Panc1 (cell line): ENCODE data around the gene SNX12. TPM values are rescaled to one million over a fixed set of nuclear protein-coding genes. Genes with fewer than 3 reads are reported as not detected.

Source experiments
- ATAC-seq: fragments of 200-7000 bp; cut with Tn5 transposase; 2 replicates; pipeline ENCODE4 v1.9.1; 2020; ENCODE audit warnings: mild to moderate bottlenecking, moderate library complexity
- BruUV-seq: library from RNA; stranded (reverse); fragments of 400-500 nt; replicated peaks from 2 replicates; lab custom pipeline; 2021; lab: Mats Ljungman, UMichigan
- CTCF ChIA-PET: fragments of 300-600 bp; sonication (Branson Sonifier 250); formaldehyde crosslinking; loops from one replicate; lab custom pipeline; 2022; ENCODE audit warnings: antibody characterized with exemption; lab: Charles Lee
- POLR2A ChIA-PET: fragments of 300-600 bp; sonication (Branson Sonifier 250); formaldehyde crosslinking; loops from one replicate; lab custom pipeline; 2022; ENCODE audit warnings: antibody characterized with exemption; lab: Charles Lee
- DNase-seq: peaks from one replicate; pipeline ENCODE4 v3.0.0-alpha.2; 2010; ENCODE audit warnings: low read depth, low spot score
- H3K27ac ChIP-seq: 2 replicates; pipeline ENCODE4 v1.5.1; 2011; ENCODE audit warnings: mild to moderate bottlenecking, low read length, inconsistent platforms
- H3K27me3 ChIP-seq: fragments of 200-500 bp; sonication (Bioruptor generic); 2 replicates; pipeline ENCODE4 v1.6.0; 2014; ENCODE audit warnings: low read length, inconsistent platforms; ENCODE audit not compliant: control insufficient read depth, insufficient read depth
- H3K36me3 ChIP-seq: fragments of 200-500 bp; sonication (Bioruptor generic); 2 replicates; pipeline ENCODE4 v1.5.1; 2014; ENCODE audit warnings: inconsistent platforms, mild to moderate bottlenecking, low read length, moderate library complexity; ENCODE audit not compliant: control insufficient read depth, insufficient read depth
- H3K4me1 ChIP-seq: 2 replicates; pipeline ENCODE4 v1.5.1; 2011; ENCODE audit warnings: inconsistent platforms, mild to moderate bottlenecking, low read length, moderate library complexity; ENCODE audit not compliant: control insufficient read depth, insufficient read depth
- H3K4me3 ChIP-seq, 2 experiments: 2 replicates each; pipeline ENCODE4 v1.5.1; 2011 to 2012; ENCODE audit warnings: low read depth in 2 of 2, low read length in 2 of 2, mild to moderate bottlenecking in 2 of 2, inconsistent platforms in 1 of 2, moderate library complexity in 1 of 2
- H3K9me3 ChIP-seq: fragments of 200-500 bp; sonication (Bioruptor generic); 2 replicates; pipeline ENCODE4 v1.5.1; 2014; ENCODE audit warnings: low read depth, mild to moderate bottlenecking, inconsistent platforms, low read length, moderate library complexity; ENCODE audit not compliant: control insufficient read depth, insufficient read depth
- POLR2AphosphoS5 ChIP-seq: IDR thresholded peaks from 2 replicates; pipeline ENCODE4 v1.6.1; 2012; ENCODE audit warnings: mild to moderate bottlenecking, low read depth, low read length, moderate library complexity
- SIN3A ChIP-seq: IDR thresholded peaks from 2 replicates; pipeline ENCODE4 v1.6.1; 2012; ENCODE audit warnings: low read depth, mild to moderate bottlenecking, low read length, moderate library complexity, borderline replicate concordance; ENCODE audit not compliant: insufficient read depth
- TCF7L2 ChIP-seq: IDR thresholded peaks from 2 replicates; pipeline ENCODE4 v1.6.1; 2011; ENCODE audit warnings: mild to moderate bottlenecking, low read depth, low read length, inconsistent platforms
- in situ Hi-C: cut with HindIII; loops from 2 replicates; pipeline ENCODE4 v1.10.0; 2016; ENCODE audit warnings: low sequenced_read_pairs, low pct_unique_long_range_greater_than_20kb
- intact Hi-C: fragments of 100-400 bp; cut with micrococcal nuclease; formaldehyde crosslinking; loops from one replicate; pipeline ENCODE4 v1.10.0; 2022; ENCODE audit not compliant: unreplicated experiment
- total RNA-seq: library from RNA; stranded (reverse); gene quantifications from one replicate; pipeline ENCODE4 v1.2.1, GENCODE V29; 2021; ENCODE audit not compliant: unreplicated experiment
- TF ChIP-seq, protein P1 (sequence below), 2 experiments: IDR thresholded peaks; 2 replicates each; pipeline ENCODE4 v1.6.1; 2011 to 2012; ENCODE audit warnings: low read depth in 2 of 2, control low read depth in 1 of 2, low read length in 1 of 2, mild to moderate bottlenecking in 1 of 2, moderate library complexity in 1 of 2; ENCODE audit not compliant: insufficient read depth in 1 of 2
- TF ChIP-seq, protein P2 (sequence below): fragments of 450-650 bp; IDR thresholded peaks from 2 replicates; pipeline ENCODE4 v1.5.1; 2017; ENCODE audit warnings: mild to moderate bottlenecking

Gene SNX12
- total RNA-seq, 1 experiment from 2014 or later = 117 TPM

DNA sequence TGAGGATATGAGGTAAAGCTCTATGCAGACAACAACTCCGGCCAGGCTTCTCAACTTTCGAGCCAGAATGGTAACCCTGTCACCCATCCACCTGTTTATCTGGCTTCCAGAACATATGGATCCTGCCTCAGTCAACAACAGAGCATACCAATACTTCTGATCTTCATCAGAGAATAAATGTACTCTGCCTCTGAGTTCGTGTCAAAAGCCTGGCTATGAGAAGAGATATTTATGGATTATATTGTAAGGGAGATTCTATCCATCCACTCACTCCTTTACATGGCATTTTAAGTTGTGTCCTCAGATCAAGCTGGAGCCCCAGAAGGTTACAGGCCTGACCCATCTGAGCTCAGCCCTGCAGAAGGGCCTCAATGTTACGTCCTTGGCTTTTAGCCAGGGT is 17.8 kb upstream of the SNX12 start:
- H3K36me3 ChIP-seq = no peaks in the 10 kb centered on the region
- no peak overlapping the region for H3K27ac ChIP-seq
- ChIA-PET POLR2A (no interaction called here), CTCF (no interaction called here)
- DNase-seq (no peak), ATAC-seq (no peak)
- no peaks in the 10 kb centered on the region for H3K9me3 ChIP-seq
- H3K4me1 ChIP-seq = no peaks in the 10 kb centered on the region
- H3K27me3 ChIP-seq = no peaks in the 10 kb centered on the region
- TF ChIP-seq, protein P1, sequence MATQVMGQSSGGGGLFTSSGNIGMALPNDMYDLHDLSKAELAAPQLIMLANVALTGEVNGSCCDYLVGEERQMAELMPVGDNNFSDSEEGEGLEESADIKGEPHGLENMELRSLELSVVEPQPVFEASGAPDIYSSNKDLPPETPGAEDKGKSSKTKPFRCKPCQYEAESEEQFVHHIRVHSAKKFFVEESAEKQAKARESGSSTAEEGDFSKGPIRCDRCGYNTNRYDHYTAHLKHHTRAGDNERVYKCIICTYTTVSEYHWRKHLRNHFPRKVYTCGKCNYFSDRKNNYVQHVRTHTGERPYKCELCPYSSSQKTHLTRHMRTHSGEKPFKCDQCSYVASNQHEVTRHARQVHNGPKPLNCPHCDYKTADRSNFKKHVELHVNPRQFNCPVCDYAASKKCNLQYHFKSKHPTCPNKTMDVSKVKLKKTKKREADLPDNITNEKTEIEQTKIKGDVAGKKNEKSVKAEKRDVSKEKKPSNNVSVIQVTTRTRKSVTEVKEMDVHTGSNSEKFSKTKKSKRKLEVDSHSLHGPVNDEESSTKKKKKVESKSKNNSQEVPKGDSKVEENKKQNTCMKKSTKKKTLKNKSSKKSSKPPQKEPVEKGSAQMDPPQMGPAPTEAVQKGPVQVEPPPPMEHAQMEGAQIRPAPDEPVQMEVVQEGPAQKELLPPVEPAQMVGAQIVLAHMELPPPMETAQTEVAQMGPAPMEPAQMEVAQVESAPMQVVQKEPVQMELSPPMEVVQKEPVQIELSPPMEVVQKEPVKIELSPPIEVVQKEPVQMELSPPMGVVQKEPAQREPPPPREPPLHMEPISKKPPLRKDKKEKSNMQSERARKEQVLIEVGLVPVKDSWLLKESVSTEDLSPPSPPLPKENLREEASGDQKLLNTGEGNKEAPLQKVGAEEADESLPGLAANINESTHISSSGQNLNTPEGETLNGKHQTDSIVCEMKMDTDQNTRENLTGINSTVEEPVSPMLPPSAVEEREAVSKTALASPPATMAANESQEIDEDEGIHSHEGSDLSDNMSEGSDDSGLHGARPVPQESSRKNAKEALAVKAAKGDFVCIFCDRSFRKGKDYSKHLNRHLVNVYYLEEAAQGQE (IDR thresholded peaks at IDR 0.05; ENCODE audit: insufficient read depth in 1 of 2, low read depth in 2 of 2, low read length in 1 of 2) = no peak
- TF ChIP-seq TCF7L2 (no peak), POLR2AphosphoS5 (no peak), SIN3A (no peak)
- TF ChIP-seq, protein P2, sequence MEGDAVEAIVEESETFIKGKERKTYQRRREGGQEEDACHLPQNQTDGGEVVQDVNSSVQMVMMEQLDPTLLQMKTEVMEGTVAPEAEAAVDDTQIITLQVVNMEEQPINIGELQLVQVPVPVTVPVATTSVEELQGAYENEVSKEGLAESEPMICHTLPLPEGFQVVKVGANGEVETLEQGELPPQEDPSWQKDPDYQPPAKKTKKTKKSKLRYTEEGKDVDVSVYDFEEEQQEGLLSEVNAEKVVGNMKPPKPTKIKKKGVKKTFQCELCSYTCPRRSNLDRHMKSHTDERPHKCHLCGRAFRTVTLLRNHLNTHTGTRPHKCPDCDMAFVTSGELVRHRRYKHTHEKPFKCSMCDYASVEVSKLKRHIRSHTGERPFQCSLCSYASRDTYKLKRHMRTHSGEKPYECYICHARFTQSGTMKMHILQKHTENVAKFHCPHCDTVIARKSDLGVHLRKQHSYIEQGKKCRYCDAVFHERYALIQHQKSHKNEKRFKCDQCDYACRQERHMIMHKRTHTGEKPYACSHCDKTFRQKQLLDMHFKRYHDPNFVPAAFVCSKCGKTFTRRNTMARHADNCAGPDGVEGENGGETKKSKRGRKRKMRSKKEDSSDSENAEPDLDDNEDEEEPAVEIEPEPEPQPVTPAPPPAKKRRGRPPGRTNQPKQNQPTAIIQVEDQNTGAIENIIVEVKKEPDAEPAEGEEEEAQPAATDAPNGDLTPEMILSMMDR = no peak
- BruUV-seq = no TSS peak
- in situ Hi-C loops (no loop called here), intact Hi-C loops (no loop called here)
- H3K4me3 ChIP-seq = no peak overlapping the region

DNA sequence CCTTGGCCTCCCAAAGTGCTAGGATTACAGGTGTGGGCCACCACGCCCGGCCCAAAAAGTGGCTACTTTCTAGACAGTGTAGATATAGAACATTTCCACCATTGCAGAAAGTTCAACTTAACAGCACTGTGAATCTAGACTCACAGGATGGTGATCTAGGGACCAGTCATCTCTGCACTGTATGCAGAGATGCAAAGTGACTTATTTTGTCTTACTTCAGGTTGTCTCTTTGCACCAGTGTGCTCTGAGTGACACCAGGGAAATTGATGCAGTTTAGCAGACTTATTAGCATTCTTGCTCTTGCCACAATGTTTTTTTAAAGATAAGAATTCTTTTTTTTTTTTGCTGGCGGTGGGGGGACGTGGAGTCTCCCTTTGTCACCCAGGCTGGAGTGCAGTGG is 14.7 kb upstream of the SNX12 start:
- CTCF ChIA-PET = no interaction called here
- DNase-seq = no peak
- intact Hi-C loops = no loop called here

More for the DNA sequence above, 14.7 kb upstream of the SNX12 start:
- Histone ChIP-seq H3K4me1 (no peaks in the 10 kb centered on the region), H3K9me3 (no peaks in the 10 kb centered on the region), H3K27ac (no peak overlapping the region), H3K36me3 (no peaks in the 10 kb centered on the region), H3K4me3 (no peak overlapping the region), H3K27me3 (no peaks in the 10 kb centered on the region)
- POLR2A ChIA-PET = no interaction called here
- no peak for ATAC-seq
- no TSS peak for BruUV-seq
- in situ Hi-C loops = no loop called here
- TF ChIP-seq, protein P1 (IDR thresholded peaks at IDR 0.05; ENCODE audit: insufficient read depth in 1 of 2, low read depth in 2 of 2, low read length in 1 of 2) = no peak
- TF ChIP-seq, protein P2 = no peak
- TF ChIP-seq POLR2AphosphoS5 (no peak), SIN3A (no peak), TCF7L2 (no peak)
